Measurements from ENCODE around the gene CD48.

- TF ChIP-seq POLR2A (IDR thresholded peaks at IDR 0.05; ENCODE audit: low read depth, low read length) = no peak
- TF ChIP-seq, protein P1, sequence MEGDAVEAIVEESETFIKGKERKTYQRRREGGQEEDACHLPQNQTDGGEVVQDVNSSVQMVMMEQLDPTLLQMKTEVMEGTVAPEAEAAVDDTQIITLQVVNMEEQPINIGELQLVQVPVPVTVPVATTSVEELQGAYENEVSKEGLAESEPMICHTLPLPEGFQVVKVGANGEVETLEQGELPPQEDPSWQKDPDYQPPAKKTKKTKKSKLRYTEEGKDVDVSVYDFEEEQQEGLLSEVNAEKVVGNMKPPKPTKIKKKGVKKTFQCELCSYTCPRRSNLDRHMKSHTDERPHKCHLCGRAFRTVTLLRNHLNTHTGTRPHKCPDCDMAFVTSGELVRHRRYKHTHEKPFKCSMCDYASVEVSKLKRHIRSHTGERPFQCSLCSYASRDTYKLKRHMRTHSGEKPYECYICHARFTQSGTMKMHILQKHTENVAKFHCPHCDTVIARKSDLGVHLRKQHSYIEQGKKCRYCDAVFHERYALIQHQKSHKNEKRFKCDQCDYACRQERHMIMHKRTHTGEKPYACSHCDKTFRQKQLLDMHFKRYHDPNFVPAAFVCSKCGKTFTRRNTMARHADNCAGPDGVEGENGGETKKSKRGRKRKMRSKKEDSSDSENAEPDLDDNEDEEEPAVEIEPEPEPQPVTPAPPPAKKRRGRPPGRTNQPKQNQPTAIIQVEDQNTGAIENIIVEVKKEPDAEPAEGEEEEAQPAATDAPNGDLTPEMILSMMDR (conservative IDR thresholded peaks at IDR 0.05; ENCODE audit: low read depth, low read length) = no peak
- no peak for TF ChIP-seq RCOR1 (IDR thresholded peaks at IDR 0.05; ENCODE audit: insufficient replicate concordance, low read length)
- TF ChIP-seq RAD21 (IDR thresholded peaks at IDR 0.05; ENCODE audit: low read length) = no peak
Observed at GRCh38 chr1:160643138-160643537, 68.5 kb downstream of the CD48 start.
